ENCODE measurements around the gene ADISSP.

ADISSP gene

DNA sequence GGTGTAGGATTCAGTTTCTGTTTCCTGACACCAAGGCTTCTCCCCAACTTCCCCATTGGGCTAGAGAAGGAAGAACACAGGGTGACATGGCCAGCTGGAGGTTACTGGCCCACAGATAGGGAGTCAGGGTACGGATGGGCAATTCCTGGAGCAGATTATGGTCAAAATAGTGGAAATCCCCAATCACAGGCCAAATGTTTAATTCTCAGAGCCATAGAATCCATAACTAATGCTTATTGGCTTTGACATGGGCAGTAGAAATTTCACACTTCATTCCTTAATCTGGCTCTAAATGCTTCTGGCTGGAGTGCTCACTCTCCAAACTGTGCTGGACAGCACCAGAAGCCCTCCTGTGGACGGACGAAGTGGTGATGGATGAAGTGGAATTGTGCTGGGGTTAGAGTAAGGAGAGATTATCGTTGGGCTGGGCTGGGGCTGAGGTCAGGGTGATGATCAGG lies 56.0 kb downstream of the ADISSP start:
- DNase-seq: no peak

DNA sequence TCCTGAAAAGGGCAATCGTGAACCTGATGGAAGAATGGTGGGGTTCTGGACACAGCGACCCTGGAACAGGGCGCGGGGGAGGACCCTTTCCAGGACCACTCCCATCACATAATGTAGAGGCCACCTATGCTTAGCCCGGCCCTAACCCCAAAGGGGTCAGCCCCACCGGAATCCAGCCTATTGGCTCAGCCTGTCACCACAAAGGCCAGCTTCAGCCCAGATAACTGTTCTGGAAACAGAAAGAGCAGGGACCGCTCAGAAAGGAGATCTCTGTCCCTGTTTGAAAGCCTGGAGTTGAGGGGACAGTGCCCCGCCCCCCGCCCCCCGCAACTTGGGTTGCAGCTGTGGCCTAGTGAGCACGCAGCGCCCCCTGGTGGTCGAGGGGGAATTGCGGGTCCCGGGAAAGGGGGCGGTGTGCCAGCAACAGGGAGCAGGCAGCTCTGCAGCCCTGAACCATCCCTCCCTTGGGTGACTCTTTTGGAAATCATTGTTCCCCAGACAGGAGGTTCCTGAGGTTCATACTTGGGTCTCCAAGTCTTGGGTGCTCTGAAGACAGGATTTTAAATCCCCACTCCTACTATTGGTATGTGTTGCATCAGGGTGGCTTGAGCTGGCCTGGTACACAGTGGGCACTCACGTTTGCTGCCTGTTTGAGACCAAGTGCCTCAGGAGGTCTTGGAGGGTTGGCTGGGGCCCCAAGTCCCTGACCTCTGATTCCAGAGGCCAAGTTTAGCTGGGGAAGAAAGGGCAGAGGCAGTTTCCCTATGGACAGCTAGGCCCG lies 56.7 kb downstream of the ADISSP start:
- peak in 1 of 2 experiments; percentile 65 for DNase-seq

DNA sequence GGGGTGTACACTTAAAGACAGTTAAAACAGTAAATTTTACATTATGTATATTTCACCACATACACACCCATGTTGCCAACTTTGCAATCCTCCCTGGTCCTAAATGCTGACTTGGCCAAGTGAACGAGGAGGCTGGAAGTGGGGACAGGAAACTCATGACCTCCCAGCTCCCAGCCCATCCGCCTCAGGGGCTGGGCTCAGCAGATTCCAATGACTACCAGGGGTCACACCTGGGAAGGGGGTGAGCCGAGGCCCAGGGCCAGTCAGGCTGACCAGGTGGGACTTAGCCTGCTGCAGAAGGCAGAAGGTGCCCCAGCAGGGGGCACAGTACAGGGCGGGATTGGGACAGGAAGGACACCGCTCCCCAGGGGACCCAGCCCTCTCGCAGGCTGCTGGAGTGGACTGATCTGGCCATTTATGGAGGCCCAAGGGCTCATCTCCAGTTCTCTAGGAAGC lies 57.5 kb downstream of the ADISSP start:
- DNase-seq: no peak

DNA sequence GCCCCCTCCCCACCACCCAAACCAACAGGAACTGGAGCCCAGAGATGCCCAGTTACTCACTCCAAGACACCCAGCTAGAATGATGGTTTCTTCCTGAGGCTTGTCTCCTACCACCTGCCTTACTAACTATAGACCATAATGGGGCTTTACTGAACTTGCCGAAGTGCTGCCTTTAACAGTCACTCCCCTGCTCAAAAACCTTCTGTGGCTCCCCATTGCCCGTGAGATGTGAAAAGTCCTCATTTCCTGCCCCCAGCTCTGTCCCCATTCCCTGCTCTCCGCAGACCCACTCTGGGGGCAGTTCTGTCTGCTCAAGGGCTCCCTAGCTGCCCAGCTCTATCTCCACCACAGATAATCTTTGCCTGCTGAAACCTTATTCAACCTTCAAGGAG lies 60.0 kb downstream of the ADISSP start:
- no peak for DNase-seq

DNA sequence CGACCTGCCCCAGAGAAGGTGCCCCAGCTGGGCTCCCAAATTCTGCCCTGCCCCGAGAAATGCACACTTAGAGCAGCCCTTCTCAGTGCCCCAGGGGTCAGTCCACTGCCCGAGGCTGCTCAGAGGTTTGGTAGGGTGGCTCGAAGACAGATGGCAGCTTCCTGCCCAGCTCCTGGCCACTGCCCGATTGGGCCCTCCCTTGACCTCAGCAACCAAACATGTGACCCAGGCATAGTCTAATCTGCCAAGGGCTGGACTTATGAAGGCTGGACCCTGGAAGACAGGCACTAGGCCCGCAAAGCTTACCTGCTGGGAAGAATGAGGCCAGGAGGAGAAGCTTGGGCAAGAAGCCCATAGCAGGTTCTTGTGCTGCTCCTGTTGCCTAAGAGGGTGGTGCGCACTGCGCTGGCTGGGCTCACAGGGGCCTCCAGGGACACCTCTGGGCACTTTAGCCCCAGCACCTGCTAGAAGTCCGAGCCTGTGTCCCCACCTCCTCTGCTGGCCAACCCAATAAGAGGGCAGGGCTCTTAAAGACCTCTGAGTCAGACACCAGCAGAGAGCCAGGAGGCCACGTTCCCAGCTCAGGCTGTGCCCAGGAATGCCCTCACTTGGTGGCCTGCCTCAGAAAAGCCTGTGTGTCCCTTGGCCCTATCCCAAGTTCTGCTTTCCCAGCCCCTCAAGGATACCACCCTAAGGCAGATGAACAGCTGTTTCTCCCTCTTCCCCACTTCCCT lies 60.6 kb downstream of the ADISSP start:
- no peak for DNase-seq

DNA sequence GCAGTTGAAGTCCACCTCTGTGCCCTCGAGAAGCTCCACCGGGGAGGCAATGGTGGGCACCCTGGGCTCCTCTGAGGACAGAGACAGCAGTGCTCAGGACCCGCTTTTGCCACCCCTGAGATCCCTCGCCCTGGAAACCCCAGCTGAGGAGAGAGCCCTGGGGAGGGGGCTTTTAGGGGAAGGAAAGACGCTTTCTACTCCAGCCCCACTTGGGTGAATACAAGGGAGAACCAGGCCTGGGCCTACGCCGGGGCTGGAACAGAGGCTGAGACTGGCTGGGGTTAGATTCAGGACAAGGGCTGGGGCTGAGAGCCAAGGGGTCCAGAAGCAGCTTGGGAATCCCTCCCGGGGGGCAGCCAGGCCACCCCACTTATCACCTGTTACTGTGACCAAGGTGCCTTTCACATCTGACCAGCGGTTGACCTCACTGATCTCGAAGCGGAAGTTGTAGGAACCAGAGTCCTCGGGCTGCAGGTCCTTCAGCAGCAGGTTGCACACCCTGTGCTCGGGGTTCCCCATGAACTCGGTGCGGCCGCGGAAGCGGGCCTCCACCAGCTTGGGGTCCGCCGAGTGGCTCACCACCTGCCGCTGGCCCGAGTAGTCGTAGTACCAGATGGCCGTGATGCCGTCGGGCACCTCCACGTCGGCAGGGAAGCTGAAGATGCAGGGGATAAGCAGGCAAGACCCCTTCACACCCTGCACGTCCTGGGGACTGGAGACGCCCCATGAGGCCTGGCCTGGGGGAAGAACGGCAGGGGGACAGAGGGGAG lies 61.4 kb downstream of the ADISSP start:
- no peak for DNase-seq

DNA sequence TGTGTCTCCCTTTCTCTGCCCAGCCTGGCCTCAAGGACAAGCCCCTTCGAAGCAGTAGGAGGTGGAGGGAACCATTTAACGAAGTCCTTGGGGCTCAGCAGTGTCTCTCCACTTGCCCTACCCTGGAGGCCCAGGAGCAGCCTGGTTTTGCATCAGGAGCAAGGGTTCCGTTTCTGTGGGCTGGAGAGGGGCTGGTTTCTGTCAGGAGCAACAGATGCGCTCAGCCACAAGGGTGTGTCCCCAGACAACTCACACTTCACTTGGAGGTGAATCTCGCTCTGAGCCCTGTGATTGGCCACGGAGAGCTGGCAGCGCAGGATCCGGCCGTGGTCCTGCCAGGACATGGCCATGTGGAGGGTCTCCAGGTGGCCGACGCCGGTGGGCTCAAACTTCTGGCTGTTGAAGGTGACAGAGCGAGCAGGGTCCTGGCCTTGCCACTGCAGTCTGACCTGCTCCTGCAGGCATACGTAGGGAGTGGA lies 62.0 kb downstream of the ADISSP start:
- no peak for DNase-seq

DNA sequence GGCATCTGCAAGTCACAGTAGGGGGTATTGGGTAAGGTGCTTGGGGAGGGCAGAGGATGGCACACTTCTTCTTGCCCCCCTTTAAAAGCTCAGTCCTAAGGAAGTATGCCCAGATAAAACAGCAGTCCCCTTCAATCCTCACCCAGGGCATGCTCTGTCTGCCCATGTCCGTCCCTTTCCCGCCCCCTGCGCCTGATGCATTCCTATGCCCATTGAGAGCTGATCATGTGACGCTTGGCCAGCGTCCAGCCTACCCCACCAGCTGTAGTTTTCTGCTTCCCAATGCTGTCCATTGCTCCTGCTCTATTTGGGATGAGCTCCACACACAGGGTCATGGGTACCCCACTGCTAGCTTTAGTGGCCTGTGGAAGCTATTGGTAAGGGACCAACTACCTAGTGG lies 63.5 kb downstream of the ADISSP start:
- DNase-seq: no peak

Measured in NCI-H526 (cell line).